ENCODE results near the gene CARD6.
A peak's percentile ranks its signal among the peaks of the same experiment; 100 is the strongest.
"Not testable (repeated sequence)": the region's sequence is repeated elsewhere in the genome, so short reads cannot be mapped to it uniquely, and the experiment has no call there.

The CARD6 gene

DNA sequence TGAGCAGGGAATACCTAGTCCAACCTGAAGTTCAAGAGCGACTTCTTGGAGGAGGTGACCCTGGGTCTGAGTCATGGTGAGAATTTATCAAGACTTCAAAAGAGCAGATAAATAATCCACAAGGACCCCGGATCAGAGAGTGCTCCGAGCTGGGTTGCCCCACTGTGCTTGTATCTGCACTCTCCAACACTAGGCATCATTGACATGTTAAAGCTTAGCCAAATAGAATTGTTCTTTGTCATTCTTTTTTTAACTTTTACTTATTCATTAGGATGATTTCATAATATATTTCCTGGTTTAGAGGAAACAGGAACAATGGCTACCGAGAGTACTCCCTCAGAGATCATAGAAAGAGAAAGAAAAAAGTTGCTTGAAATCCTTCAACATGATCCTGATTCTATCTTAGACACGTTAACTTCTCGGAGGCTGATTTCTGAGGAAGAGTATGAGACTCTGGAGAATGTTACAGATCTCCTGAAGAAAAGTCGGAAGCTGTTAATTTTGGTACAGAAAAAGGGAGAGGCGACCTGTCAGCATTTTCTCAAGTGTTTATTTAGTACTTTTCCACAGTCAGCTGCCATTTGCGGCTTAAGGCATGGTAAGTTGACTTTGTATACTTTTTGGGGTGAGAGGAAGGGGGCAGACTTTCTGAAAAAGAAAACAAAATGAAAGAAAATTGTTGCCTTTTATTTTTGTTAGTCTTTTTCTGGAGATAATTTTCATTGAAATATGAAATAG is at the start of gene CARD6:
TSS of gene CARD6 (plus strand) at position 300 of the 738 bp plus-strand sequence. CDS start at position 316, 16 bp downstream.
- H3K27me3 Mint-ChIP-seq (ENCODE audit: low read depth): peaks cover 5% of the 10 kb centered on the region
- no peaks in the 10 kb centered on the region for H3K36me3 Mint-ChIP-seq (ENCODE audit: low read depth)
- peak in 1 of 3 experiments; percentile 9 for TF ChIP-seq CTCF (IDR thresholded peaks at IDR 0.05; ENCODE audit: unreplicated experiment in 3 of 3)
- H3K4me3 Mint-ChIP-seq: peak within 1 kb of the TSS; percentile 60 to 85 (median 72)
- no peaks in the 10 kb centered on the region for H3K9me3 Mint-ChIP-seq
- H3K27ac Mint-ChIP-seq: peak within 1 kb of the TSS; percentile 71 to 96 (median 82)
- peaks cover 12% of the 10 kb centered on the region for H3K4me1 Mint-ChIP-seq

- Mint-ChIP-seq H3K27ac (no peak overlapping the region), H3K4me3 (no peak overlapping the region), H3K27me3 (ENCODE audit: low read depth) (no peaks in the 10 kb centered on the region), H3K36me3 (ENCODE audit: low read depth) (peaks cover 49% of the 10 kb centered on the region), H3K9me3 (peaks cover 8% of the 10 kb centered on the region), H3K4me1 (peaks cover 11% of the 10 kb centered on the region)
- TF ChIP-seq CTCF (IDR thresholded peaks at IDR 0.05; ENCODE audit: unreplicated experiment in 3 of 3): no peak
Measured at GRCh38 chr5:40791715-40792139, 49.4 kb upstream of the CARD6 start.

DNA sequence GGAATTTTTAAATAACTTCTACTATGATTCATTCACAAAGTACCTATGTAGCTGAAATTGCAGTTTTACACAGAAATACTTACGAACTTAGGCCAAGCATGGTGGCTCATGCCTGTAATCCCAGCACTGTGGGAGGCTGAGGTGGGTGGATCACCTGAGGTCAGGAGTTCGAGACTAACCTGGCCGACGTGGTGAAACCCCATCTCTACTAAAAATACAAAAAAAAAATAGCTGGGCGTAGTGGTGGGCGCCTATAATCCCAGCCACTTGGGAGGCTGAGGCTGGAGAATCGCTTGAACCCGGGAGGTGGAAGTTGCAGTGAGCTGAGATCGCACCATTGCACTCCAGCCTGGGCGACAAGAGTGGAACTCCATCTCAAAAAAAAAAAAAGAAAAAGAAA is 48.5 kb upstream of the CARD6 start:
- H3K9me3 Mint-ChIP-seq; H3K27me3 Mint-ChIP-seq (ENCODE audit: low read depth); H3K27ac Mint-ChIP-seq; H3K4me3 Mint-ChIP-seq: not testable (repeated sequence)
- Mint-ChIP-seq H3K36me3 (ENCODE audit: low read depth) (peaks cover 43% of the 10 kb centered on the region), H3K4me1 (peaks cover 18% of the 10 kb centered on the region)

DNA sequence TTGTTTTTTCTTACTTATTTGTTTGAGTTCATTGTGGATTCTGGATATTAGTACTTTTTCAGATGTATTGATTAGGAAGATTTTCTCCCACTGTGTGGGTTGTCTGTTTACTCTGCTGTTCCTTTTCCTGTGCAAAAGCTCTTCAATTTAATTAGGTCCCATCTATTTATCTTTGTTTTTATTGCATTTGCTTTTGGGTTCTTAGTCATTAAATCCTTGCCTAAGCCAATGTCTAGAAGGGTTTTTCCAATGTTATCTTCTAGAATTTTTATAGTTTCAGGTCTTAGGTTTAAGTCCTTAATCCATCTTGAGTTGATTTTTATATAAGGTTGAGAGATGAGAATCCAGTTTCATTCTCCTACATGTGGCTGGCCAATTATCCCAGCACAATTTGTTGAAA is 46.8 kb upstream of the CARD6 start:
- not testable (repeated sequence) for H3K4me3 Mint-ChIP-seq; H3K9me3 Mint-ChIP-seq; H3K27ac Mint-ChIP-seq; H3K27me3 Mint-ChIP-seq (ENCODE audit: low read depth)
- H3K4me1 Mint-ChIP-seq: peaks cover 25% of the 10 kb centered on the region
- peaks cover 26% of the 10 kb centered on the region for H3K36me3 Mint-ChIP-seq (ENCODE audit: low read depth)

DNA sequence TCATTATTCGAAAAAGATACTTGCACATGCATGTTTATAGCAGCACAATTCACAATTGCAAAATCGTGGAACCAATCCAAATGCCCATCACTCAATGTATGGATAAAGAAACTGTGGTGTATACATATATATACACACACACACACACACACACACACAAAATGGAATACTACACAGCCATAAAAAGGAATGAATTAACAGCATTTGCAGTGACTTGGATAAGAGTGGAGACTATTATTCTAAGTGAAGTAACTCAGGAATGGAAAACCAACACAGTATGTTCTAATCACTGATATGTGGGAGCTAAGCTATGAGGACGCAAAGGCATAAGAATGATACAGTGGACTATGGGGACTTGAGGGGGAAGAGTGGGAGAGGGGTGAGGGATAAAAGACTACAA is 46.3 kb upstream of the CARD6 start:
- Mint-ChIP-seq H3K4me1 (peaks cover 28% of the 10 kb centered on the region), H3K36me3 (ENCODE audit: low read depth) (peaks cover 23% of the 10 kb centered on the region), H3K4me3 (peak overlapping the region; percentile 12 to 75 (median 47))
- not testable (repeated sequence) for H3K9me3 Mint-ChIP-seq; H3K27ac Mint-ChIP-seq; H3K27me3 Mint-ChIP-seq (ENCODE audit: low read depth)

GRCh38 chr5:40796487-40796889 is 44.7 kb upstream of the CARD6 start:
- peak overlapping the region; percentile 42 to 85 (median 82) for H3K27ac Mint-ChIP-seq
- no peak for TF ChIP-seq CTCF (IDR thresholded peaks at IDR 0.05; ENCODE audit: unreplicated experiment in 3 of 3)
- peaks cover 28% of the 10 kb centered on the region for H3K4me1 Mint-ChIP-seq
- H3K27me3 Mint-ChIP-seq (ENCODE audit: low read depth): no peaks in the 10 kb centered on the region
- H3K9me3 Mint-ChIP-seq: no peaks in the 10 kb centered on the region
- H3K36me3 Mint-ChIP-seq (ENCODE audit: low read depth): peaks cover 23% of the 10 kb centered on the region
- H3K4me3 Mint-ChIP-seq: peak overlapping the region; percentile 91 to 94 (median 94)

DNA sequence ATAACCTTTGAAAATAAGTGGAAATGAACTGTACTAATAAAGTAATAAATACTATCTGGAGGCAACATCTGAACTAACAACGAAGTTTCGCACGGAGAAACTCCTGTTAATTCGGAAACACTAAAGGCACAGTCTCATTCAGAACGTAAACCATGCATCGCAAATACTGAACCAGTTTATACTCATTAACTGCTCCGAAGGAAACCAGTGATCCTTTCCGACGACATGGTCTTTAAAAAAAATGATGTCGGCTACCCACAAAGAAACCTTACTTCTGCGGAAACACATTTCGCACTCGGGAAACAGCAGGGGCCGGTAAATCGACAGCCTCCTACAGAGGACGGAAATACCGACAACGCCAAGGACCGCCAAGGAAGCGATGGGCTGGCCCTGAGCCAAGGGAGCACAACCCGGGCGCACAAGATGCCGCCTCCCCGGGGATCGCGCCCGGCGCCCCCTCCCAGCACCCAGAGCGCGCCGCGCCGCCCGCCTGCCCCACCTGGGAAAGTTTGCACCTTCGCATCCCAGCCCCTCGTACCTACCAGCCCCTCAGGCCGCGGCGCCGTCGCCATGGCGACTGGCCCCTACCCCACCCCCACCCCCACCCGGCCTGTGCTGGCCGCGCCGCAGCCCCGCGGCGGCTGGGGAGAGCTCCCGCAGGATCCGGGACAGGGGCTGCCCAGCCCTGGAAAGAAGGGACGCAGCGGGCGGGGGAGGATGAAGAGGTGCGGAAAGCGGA is 43.7 kb upstream of the CARD6 start:
- peak overlapping the region; percentile 91 to 94 (median 94) for H3K4me3 Mint-ChIP-seq
- no peaks in the 10 kb centered on the region for H3K9me3 Mint-ChIP-seq
- H3K36me3 Mint-ChIP-seq (ENCODE audit: low read depth): peaks cover 28% of the 10 kb centered on the region
- no peak for TF ChIP-seq CTCF (IDR thresholded peaks at IDR 0.05; ENCODE audit: unreplicated experiment in 3 of 3)
- peaks cover 33% of the 10 kb centered on the region for H3K4me1 Mint-ChIP-seq
- H3K27me3 Mint-ChIP-seq (ENCODE audit: low read depth): no peaks in the 10 kb centered on the region
- peak overlapping the region; percentile 82 to 91 (median 85) for H3K27ac Mint-ChIP-seq

Measured in nephron (organoid).